ENCODE data around the gene ILF3. TPM values are rescaled to one million over a fixed set of nuclear protein-coding genes. Genes with fewer than 3 reads are reported as not detected.

ILF3 gene
- total RNA-seq, 4 donors from 2014 or later, result 67.3 to 88.2 (median 76.6) TPM

- no peak overlapping the region for H3K4me3 ChIP-seq
- peaks cover 0 to 16% of the 10 kb centered on the region in 2 donors for H3K36me3 ChIP-seq
- H3K27ac ChIP-seq, result no peak overlapping the region
- intact Hi-C loops (cut with DNase I; ENCODE audit: low total_unique reads), result no loop called here
- in situ Hi-C loops (cut with MboI; ENCODE audit: low sequenced_read_pairs in 4 of 4), result loop anchor here in 1 of 4 donors (5.0 kb wide), 1 partner anchor 64 kb away; no protein-coding TSS in a partner anchor
- TF ChIP-seq CTCF (IDR thresholded peaks at IDR 0.05 in 4 of 5, conservative IDR thresholded peaks at IDR 0.05 in 1 of 5) (no peak), POLR2A (IDR thresholded peaks at IDR 0.05) (no peak)
- no peaks in the 10 kb centered on the region for H3K9me3 ChIP-seq
- DNase-seq (no peak), ATAC-seq (no peak)
- H3K27me3 ChIP-seq, result no peaks in the 10 kb centered on the region
- peaks cover 13 to 15% of the 10 kb centered on the region in 2 donors for H3K4me1 ChIP-seq
Measured at GRCh38 chr19:10646456-10647159, 7.5 kb upstream of the ILF3 start.

- DNase-seq (no peak), ATAC-seq (no peak)
- no peak overlapping the region for H3K27ac ChIP-seq
- intact Hi-C loops (cut with DNase I; ENCODE audit: low total_unique reads), result no loop called here
- H3K9me3 ChIP-seq, result no peaks in the 10 kb centered on the region
- no peak overlapping the region for H3K4me3 ChIP-seq
- peaks cover 22 to 27% of the 10 kb centered on the region in 2 donors for H3K4me1 ChIP-seq
- TF ChIP-seq CTCF (IDR thresholded peaks at IDR 0.05 in 4 of 5, conservative IDR thresholded peaks at IDR 0.05 in 1 of 5) (no peak), POLR2A (IDR thresholded peaks at IDR 0.05) (no peak)
- H3K27me3 ChIP-seq, result no peaks in the 10 kb centered on the region
- in situ Hi-C loops (cut with MboI; ENCODE audit: low sequenced_read_pairs in 4 of 4), result loop anchor here in 1 of 4 donors (5.0 kb wide), 1 partner anchor 66 kb away; no protein-coding TSS in a partner anchor
- H3K36me3 ChIP-seq, result peaks cover 0 to under 1% of the 10 kb centered on the region in 2 donors
Measured at GRCh38 chr19:10648360-10648759, 5.8 kb upstream of the ILF3 start.

GRCh38 chr19:10651851-10652250 lies 2.3 kb upstream of the ILF3 start:
- H3K9me3 ChIP-seq, result no peaks in the 10 kb centered on the region
- intact Hi-C loops (cut with DNase I; ENCODE audit: low total_unique reads), result loop anchor here (2.0 to 10.0 kb wide), 4 partner anchors 49 to 247 kb away; partner anchors contain the start of genes CDC37, CDKN2D, KRI1 and TMED1
- DNase-seq, result no peak
- peak overlapping the region in 2 of 4 donors; percentile 97 to 99 for H3K27ac ChIP-seq
- H3K4me3 ChIP-seq, result no peak overlapping the region
- no peak for ATAC-seq
- H3K4me1 ChIP-seq, result peaks cover 27 to 35% of the 10 kb centered on the region in 2 donors
- in situ Hi-C loops (cut with MboI; ENCODE audit: low sequenced_read_pairs in 4 of 4), result no loop called here
- H3K36me3 ChIP-seq, result no peaks in the 10 kb centered on the region
- TF ChIP-seq POLR2A (IDR thresholded peaks at IDR 0.05), result no peak
- TF ChIP-seq CTCF (IDR thresholded peaks at IDR 0.05 in 4 of 5, conservative IDR thresholded peaks at IDR 0.05 in 1 of 5), result no peak
- H3K27me3 ChIP-seq, result no peaks in the 10 kb centered on the region

- peak overlapping the region; percentile 96 to 99 (median 98) for H3K27ac ChIP-seq
- TF ChIP-seq POLR2A (IDR thresholded peaks at IDR 0.05), result no peak
- no peak for TF ChIP-seq CTCF (IDR thresholded peaks at IDR 0.05 in 4 of 5, conservative IDR thresholded peaks at IDR 0.05 in 1 of 5)
- intact Hi-C loops (cut with DNase I; ENCODE audit: low total_unique reads) (loop anchor here (1.0 to 10.0 kb wide), 5 partner anchors 28 to 249 kb away; partner anchors contain the start of genes CDC37, CDKN2D, KRI1 and SLC44A2), in situ Hi-C loops (cut with MboI; ENCODE audit: low sequenced_read_pairs in 4 of 4) (no loop called here)
- DNase-seq (no peak), ATAC-seq (peak; percentile 21 to 26)
- H3K36me3 ChIP-seq, result no peaks in the 10 kb centered on the region
- H3K27me3 ChIP-seq, result no peaks in the 10 kb centered on the region
- peak overlapping the region; percentile 69 to 99 (median 92) for H3K4me3 ChIP-seq
- peaks cover 31 to 40% of the 10 kb centered on the region in 2 donors for H3K4me1 ChIP-seq
- no peaks in the 10 kb centered on the region for H3K9me3 ChIP-seq
Measured at GRCh38 chr19:10653482-10653731, 739 bp upstream of the ILF3 start.

Measured in gastrocnemius medialis (tissue), 4 donors.